Measurements from ENCODE around the gene SSTR3.

SSTR3 gene

DNA sequence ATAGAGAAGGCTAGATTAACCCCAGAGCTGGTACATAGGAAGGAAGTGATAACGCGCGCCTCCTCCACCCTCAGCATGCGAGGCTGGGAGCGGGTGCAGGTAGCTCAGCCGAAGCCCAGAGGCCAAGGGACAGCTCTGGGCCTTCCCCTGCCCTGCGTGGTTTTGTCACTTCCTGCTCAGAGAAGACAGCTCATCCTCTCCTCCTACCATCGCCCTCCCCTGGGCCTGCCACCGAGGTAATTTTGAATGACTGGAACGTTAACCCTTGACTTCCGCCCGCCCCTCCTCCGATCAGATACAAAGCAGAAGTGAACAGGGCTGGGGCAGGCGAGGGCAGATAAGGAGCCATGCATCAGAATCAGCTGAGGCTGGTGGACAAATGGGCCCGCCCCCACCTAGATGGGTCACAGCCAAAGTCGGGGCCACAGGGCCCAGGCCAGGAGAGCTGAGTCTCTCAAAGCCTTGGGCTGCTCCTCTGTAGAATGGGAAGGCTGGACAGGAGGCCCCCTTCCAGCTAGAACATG lies 30.2 kb upstream of the SSTR3 start:
- Histone ChIP-seq H3K4me1 (ENCODE audit: control insufficient read depth, insufficient read depth, low read length) (peaks cover 4% of the 10 kb centered on the region; the same call in 1 of the 2 replicates), H3K36me3 (ENCODE audit: control insufficient read depth, insufficient read depth, low read length) (no peaks in the 10 kb centered on the region), H3K9me3 (ENCODE audit: control insufficient read depth, insufficient read depth, low read length) (no peaks in the 10 kb centered on the region), H3K27ac (ENCODE audit: low read length) (no peak overlapping the region), H3K4me3 (ENCODE audit: low read length) (no peak overlapping the region), H3K27me3 (ENCODE audit: control insufficient read depth, insufficient read depth, low read length) (no peaks in the 10 kb centered on the region)
- no CpG with 5 or more reads among the region's 16 CpGs for WGBS (ENCODE audit: insufficient coverage, insufficient read length)
- no peak for DNase-seq (ENCODE audit: low read depth, low spot score)

DNA sequence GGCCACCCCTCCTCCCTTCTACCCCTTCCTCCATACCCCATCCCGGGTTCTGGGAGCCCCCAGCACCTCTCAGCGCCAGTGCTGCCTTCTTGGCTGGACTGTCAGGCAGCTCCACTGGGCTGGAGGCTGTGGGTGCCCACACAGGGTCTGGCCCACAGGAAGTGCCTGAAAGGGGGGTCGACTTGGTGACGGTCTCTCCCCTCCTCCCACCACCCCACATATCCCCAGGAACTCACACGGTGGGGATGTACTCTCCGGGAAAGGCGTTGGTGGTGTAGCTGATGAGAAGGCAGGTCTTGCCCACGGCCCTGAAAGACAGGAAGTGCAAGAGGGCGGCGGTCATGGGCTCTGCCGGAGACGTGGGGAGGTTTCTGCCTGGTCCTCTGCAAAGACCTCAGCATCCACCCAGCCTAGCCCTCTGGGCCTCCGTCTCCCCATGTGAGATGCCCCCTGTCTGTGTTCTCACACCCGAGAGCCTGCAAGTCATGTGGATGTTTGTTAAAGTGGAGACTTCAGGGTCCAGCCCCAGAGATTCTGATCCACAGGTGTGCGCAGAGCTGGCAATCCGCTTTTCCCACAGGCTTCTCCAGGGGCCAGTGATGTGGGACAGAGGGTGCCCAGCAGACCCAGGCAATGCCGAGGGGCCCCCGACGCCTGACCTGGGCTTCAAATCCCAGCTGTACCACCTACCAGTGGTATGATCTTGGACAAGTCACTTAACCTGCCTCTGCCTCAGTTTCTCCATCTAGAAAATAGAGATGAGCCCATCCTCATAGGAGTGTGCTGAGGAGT lies 29.3 kb upstream of the SSTR3 start:
- peaks cover 4% of the 10 kb centered on the region; the same call in 1 of the 2 replicates for H3K4me1 ChIP-seq (ENCODE audit: control insufficient read depth, insufficient read depth, low read length)
- H3K27ac ChIP-seq (ENCODE audit: low read length): no peak overlapping the region
- DNase-seq (ENCODE audit: low read depth, low spot score): no peak
- no CpG with 5 or more reads among the region's 19 CpGs for WGBS (ENCODE audit: insufficient coverage, insufficient read length)
- H3K36me3 ChIP-seq (ENCODE audit: control insufficient read depth, insufficient read depth, low read length): no peaks in the 10 kb centered on the region
- no peak overlapping the region for H3K4me3 ChIP-seq (ENCODE audit: low read length)
- no peaks in the 10 kb centered on the region for H3K9me3 ChIP-seq (ENCODE audit: control insufficient read depth, insufficient read depth, low read length)
- no peaks in the 10 kb centered on the region for H3K27me3 ChIP-seq (ENCODE audit: control insufficient read depth, insufficient read depth, low read length)

DNA sequence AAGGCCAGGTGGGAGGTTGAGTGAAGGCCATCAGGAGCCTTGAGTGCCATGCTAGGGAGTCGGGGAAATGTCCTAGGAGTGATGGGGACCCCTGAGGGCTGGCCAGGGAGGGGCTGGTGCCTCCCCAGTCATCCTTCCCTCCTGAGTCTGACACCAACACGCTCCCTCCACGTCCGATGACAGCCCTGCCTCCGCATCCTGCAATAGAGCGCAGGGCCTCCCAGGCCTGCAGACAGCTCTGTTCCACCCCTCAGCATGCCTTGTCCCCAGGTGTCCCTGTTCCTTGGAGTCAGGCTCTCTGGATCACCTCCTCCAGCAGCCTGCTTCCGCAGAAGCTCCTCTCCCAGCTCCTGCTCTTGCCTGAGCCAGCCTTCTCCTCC lies 28.7 kb upstream of the SSTR3 start:
- H3K27me3 ChIP-seq (ENCODE audit: control insufficient read depth, insufficient read depth, low read length): no peaks in the 10 kb centered on the region
- DNase-seq (ENCODE audit: low read depth, low spot score): no peak
- WGBS (ENCODE audit: insufficient coverage, insufficient read length): no CpG with 5 or more reads among the region's 7 CpGs
- no peaks in the 10 kb centered on the region for H3K9me3 ChIP-seq (ENCODE audit: control insufficient read depth, insufficient read depth, low read length)
- no peak overlapping the region for H3K27ac ChIP-seq (ENCODE audit: low read length)
- H3K4me1 ChIP-seq (ENCODE audit: control insufficient read depth, insufficient read depth, low read length): peaks cover 4% of the 10 kb centered on the region; the same call in 1 of the 2 replicates
- H3K36me3 ChIP-seq (ENCODE audit: control insufficient read depth, insufficient read depth, low read length): no peaks in the 10 kb centered on the region
- H3K4me3 ChIP-seq (ENCODE audit: low read length): no peak overlapping the region

DNA sequence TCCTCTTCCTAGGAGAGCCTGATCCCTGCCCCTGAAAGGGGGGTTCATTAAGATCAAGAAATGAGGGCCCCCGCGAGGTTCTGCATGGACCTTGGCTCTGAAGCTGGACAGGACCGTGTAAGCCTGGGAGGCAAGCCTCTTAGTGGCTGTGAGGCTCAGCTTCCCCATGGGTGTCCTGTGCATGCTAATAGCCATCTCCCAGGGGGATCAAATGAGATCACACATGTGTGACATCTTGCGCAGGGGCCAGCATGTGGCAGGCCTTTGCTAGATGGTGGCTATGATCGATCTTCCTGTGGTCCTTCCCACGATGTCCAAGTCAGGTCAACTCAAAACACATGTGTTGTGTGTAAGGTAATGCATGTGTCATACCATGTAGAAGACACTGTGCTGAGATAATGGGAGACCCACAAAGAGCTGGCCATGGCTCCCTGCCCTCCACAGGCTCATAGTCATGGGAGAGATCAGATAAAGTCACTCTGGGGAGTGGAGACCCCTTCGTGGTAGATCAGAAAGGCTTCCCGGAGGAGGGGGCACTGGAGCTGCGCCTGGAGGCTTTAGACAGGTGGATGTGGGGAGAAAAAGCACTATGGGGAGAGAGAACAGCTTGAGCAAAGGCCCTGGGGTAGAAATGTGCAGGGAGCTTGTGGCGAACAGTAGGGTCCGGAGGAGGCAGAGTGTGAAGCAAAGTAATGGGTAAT lies 28.1 kb upstream of the SSTR3 start:
- peaks cover 4% of the 10 kb centered on the region; the same call in 1 of the 2 replicates for H3K4me1 ChIP-seq (ENCODE audit: control insufficient read depth, insufficient read depth, low read length)
- H3K36me3 ChIP-seq (ENCODE audit: control insufficient read depth, insufficient read depth, low read length): no peaks in the 10 kb centered on the region
- H3K27me3 ChIP-seq (ENCODE audit: control insufficient read depth, insufficient read depth, low read length): no peaks in the 10 kb centered on the region
- H3K27ac ChIP-seq (ENCODE audit: low read length): no peak overlapping the region
- H3K9me3 ChIP-seq (ENCODE audit: control insufficient read depth, insufficient read depth, low read length): no peaks in the 10 kb centered on the region
- no peak overlapping the region for H3K4me3 ChIP-seq (ENCODE audit: low read length)
- WGBS (ENCODE audit: insufficient coverage, insufficient read length): no CpG with 5 or more reads among the region's 11 CpGs
- no peak for DNase-seq (ENCODE audit: low read depth, low spot score)

DNA sequence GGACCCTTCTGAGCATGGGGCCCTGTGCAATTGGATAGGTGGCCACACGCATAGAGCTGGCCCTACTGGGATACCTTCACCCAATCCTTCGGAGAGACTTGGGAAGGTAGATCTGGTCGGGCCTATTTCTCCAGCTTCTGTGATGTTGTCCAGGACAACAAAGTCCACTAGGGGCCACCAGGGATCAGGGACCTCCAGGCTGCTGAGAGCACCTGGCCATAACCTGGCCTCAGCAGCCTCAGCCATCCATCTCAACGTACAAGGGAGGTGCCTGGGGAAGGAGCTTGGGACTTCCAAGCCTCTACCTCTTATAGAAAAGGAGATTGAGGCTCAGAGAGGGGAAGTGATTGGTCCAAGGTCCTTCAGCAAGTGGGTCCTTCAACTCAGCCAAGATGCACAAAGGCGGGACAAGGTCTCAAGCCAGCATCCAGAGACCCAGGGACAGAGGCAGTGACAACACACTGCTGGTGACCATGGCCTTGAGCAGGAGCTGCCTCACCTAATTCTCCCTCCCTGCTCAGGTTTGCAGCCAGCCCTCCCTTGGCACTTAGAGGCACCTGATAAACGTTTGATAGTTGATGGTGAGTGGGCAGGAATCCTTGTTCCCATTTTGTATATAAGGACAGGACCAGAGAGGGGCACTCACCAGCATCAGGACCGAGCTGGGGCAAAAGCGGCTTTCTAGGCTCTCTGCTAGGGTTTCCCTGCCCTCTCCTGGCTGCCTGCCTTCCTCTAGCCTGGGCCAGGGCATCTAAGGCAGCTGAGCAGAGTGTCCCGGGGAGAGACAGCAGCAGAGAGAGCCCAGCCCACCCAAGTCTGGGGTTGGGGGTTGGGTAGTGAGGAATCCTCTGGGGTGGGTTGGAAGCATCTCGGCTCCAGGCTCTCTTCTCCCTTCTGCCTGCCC lies 27.3 kb upstream of the SSTR3 start:
- Histone ChIP-seq H3K27ac (ENCODE audit: low read length) (no peak overlapping the region), H3K36me3 (ENCODE audit: control insufficient read depth, insufficient read depth, low read length) (no peaks in the 10 kb centered on the region)
- no CpG with 5 or more reads among the region's 10 CpGs for WGBS (ENCODE audit: insufficient coverage, insufficient read length)

DNA sequence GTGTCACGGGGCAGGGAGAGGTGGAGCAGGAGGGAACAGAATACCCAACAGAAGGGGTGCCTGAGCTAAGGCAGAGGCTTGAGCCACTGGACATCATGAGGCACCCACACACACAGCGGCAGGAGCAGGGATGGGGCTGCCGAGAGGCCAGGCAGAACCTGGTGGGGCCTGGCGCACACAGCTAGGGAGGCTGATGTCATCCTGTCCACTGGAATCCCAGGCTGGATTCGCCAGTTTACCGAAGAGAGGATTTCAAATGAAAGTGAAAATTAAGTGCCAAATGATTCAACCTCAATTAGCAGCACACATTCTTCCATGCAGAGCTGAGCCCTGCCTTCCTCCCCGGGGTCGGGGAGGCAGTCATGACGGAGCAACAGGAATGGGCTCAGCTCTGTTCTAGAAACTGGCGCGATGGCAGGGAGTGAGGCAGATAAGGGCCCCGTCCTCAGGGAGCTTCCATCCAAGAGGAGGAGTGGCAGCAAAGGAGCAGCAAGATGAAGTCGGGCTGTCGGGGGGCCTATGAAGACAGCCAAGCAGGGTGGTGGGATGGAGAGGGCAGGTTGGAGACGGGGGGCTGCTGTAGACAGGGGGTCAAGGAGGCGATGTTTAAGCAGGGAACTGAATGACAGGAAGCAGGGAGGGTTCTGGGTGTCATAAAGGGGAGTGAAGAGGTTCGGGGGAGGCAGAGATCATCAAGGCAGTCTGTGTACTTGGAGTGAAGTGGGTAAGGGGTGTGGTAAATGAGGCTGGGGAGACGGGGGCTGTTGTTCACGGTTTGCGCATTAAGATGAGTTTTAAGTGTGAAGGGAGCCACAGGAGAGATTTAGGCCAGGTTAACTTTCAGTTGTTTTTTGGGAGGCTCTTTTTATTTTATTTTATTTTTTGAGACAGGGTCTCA lies 25.3 kb upstream of the SSTR3 start:
- H3K36me3 ChIP-seq (ENCODE audit: control insufficient read depth, insufficient read depth, low read length): no peaks in the 10 kb centered on the region
- no CpG with 5 or more reads among the region's 20 CpGs for WGBS (ENCODE audit: insufficient coverage, insufficient read length)

More for the DNA sequence above, 27.3 kb upstream of the SSTR3 start:
- no peaks in the 10 kb centered on the region for H3K9me3 ChIP-seq (ENCODE audit: control insufficient read depth, insufficient read depth, low read length)
- no peaks in the 10 kb centered on the region for H3K27me3 ChIP-seq (ENCODE audit: control insufficient read depth, insufficient read depth, low read length)
- no peak for DNase-seq (ENCODE audit: low read depth, low spot score)
- peaks cover 4% of the 10 kb centered on the region; the same call in 1 of the 2 replicates for H3K4me1 ChIP-seq (ENCODE audit: control insufficient read depth, insufficient read depth, low read length)
- H3K4me3 ChIP-seq (ENCODE audit: low read length): no peak overlapping the region

DNA sequence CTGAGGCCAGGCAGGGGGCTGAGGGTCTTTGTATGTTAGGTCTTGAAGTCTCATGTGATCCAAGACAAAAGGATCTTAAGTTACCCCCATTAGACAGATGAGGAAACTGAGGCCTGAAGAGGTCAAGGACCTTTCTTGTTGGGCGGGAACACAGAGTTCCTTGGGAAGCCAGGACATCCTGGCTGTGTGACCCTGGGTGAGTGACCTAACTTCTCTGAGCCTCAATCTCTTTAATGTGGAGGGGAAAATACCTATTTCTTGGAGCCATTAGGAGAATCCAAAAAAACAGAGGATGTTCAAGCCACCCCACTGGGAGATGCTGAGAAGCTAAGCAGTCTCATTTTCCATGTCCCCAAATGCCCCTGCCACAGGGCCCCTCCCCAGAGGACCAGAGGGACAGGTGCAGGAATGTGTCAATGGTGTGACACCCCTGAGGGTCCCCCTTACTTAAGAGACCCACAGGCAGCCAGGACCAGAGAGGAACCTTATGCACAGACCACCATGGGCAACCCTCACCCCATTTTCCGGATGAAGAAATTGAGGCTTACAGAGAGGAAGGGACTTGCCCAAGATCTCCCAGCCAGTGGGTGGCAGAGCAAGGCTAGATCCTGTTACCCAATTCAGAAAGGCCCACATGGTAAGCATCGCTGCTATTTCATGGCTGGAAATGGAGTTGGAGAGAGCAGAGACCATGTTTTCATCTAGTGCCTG lies 23.8 kb upstream of the SSTR3 start:
- H3K4me3 ChIP-seq (ENCODE audit: low read length): no peak overlapping the region
- no peak for DNase-seq (ENCODE audit: low read depth, low spot score)
- H3K27me3 ChIP-seq (ENCODE audit: control insufficient read depth, insufficient read depth, low read length): no peaks in the 10 kb centered on the region
- no peaks in the 10 kb centered on the region for H3K9me3 ChIP-seq (ENCODE audit: control insufficient read depth, insufficient read depth, low read length)
- no peaks in the 10 kb centered on the region for H3K36me3 ChIP-seq (ENCODE audit: control insufficient read depth, insufficient read depth, low read length)
- H3K4me1 ChIP-seq (ENCODE audit: control insufficient read depth, insufficient read depth, low read length): no peaks in the 10 kb centered on the region; the same call in 1 of the 2 replicates
- no peak overlapping the region for H3K27ac ChIP-seq (ENCODE audit: low read length)
- WGBS (ENCODE audit: insufficient coverage, insufficient read length): no CpG with 5 or more reads among the region's 3 CpGs

More for the DNA sequence above, 25.3 kb upstream of the SSTR3 start:
- Histone ChIP-seq H3K27ac (ENCODE audit: low read length) (no peak overlapping the region), H3K4me1 (ENCODE audit: control insufficient read depth, insufficient read depth, low read length) (no peaks in the 10 kb centered on the region; the same call in 1 of the 2 replicates), H3K27me3 (ENCODE audit: control insufficient read depth, insufficient read depth, low read length) (no peaks in the 10 kb centered on the region), H3K4me3 (ENCODE audit: low read length) (no peak overlapping the region), H3K9me3 (ENCODE audit: control insufficient read depth, insufficient read depth, low read length) (no peaks in the 10 kb centered on the region)
- DNase-seq (ENCODE audit: low read depth, low spot score): no peak

DNA sequence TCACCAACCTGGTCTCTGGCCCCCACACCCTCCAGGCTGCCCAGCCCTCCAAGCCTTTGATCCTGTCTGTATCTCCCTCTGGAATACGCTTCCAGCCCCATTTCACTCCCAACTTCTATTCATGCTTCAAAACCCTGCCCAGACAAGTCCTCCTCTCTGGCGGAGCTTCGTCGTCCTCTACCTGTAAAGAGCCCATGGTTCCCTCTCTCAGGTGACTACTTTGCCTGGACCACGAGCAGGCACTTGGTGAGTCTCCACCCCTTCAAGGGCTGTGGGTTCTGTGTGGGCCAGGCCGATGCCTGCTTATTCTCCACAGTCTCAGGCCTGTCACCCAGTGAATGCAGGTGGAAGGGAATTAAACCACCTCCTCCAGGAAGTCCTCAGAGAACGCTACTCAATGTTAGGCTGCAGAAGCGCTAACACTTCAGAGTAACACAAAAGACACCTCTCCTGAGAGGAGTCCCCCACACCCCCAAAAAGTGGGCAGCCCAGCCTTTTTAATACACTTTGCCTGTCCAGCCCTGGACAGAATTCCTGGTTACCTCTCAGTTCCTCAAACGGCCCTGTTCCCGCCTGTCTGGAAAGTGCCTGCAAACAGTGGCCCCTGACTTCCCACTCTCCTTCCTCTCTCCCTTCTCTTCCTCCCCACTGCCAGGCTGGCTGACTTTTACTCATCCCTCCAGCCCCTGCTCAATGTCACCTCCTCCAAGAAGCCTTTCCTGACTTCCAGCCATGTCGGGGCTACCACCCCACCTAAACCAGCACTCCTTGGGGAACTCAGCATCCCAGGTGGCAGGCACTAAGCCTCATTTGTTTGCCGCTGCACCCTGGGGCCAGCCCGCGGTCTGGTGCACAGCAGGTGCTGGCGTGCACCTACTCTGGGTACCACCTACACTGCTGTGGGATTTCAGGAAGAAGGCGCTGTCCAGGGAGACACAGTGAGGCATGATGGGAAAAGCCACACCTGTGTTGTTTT lies 22.7 kb upstream of the SSTR3 start:
- Histone ChIP-seq H3K9me3 (ENCODE audit: control insufficient read depth, insufficient read depth, low read length) (no peaks in the 10 kb centered on the region), H3K27ac (ENCODE audit: low read length) (no peak overlapping the region), H3K4me3 (ENCODE audit: low read length) (no peak overlapping the region), H3K36me3 (ENCODE audit: control insufficient read depth, insufficient read depth, low read length) (no peaks in the 10 kb centered on the region), H3K4me1 (ENCODE audit: control insufficient read depth, insufficient read depth, low read length) (no peaks in the 10 kb centered on the region; the same call in 1 of the 2 replicates), H3K27me3 (ENCODE audit: control insufficient read depth, insufficient read depth, low read length) (no peaks in the 10 kb centered on the region)
- WGBS (ENCODE audit: insufficient coverage, insufficient read length): no CpG with 5 or more reads among the region's 16 CpGs
- no peak for DNase-seq (ENCODE audit: low read depth, low spot score)
